Ishikawa (cell line): Measurements from ENCODE around the gene CLEC6A.

Experiments used
- EP300 ChIP-seq: IDR thresholded peaks from 2 replicates; pipeline ENCODE4 v1.6.1; 2012; ENCODE audit warnings: borderline replicate concordance
- RAD21 ChIP-seq: IDR thresholded peaks from 2 replicates; pipeline ENCODE4 v1.6.1; 2012; ENCODE audit warnings: low read depth
- TAF1 ChIP-seq: IDR thresholded peaks from 2 replicates; pipeline ENCODE4 v1.6.1; 2012; ENCODE audit warnings: low read depth, mild to moderate bottlenecking
- TEAD4 ChIP-seq: IDR thresholded peaks from 2 replicates; pipeline ENCODE4 v1.6.1; 2012

DNA sequence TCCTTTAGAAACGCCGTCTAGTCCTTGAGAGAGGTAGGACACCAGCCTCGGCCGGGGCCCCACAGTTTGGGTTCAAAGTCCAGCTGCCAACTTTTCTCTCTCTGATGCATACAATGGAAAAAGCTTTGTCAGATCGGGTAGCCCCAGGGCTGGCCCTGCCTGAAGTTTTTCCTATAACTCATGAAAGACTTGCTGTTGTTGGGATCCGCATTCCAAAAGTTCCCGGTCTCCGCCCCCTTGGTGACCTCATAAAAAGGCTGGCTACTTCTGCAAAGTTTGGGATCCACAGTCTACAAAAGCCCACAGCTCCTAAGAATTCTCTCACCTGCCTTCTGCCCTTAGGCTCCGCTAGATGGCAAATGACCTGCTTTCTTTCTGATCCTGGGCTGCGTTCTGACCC lies 35.3 kb upstream of the CLEC6A start:
- TF ChIP-seq TEAD4 = no peak
- TF ChIP-seq RAD21 = no peak
- TF ChIP-seq EP300 = no peak
- no peak for TF ChIP-seq TAF1
